Measurements from ENCODE around the gene KLHL24.

- TF ChIP-seq EZH2 (IDR thresholded peaks at IDR 0.05; ENCODE audit: low read depth) = no peak
- TF ChIP-seq, protein P1, sequence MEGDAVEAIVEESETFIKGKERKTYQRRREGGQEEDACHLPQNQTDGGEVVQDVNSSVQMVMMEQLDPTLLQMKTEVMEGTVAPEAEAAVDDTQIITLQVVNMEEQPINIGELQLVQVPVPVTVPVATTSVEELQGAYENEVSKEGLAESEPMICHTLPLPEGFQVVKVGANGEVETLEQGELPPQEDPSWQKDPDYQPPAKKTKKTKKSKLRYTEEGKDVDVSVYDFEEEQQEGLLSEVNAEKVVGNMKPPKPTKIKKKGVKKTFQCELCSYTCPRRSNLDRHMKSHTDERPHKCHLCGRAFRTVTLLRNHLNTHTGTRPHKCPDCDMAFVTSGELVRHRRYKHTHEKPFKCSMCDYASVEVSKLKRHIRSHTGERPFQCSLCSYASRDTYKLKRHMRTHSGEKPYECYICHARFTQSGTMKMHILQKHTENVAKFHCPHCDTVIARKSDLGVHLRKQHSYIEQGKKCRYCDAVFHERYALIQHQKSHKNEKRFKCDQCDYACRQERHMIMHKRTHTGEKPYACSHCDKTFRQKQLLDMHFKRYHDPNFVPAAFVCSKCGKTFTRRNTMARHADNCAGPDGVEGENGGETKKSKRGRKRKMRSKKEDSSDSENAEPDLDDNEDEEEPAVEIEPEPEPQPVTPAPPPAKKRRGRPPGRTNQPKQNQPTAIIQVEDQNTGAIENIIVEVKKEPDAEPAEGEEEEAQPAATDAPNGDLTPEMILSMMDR (conservative IDR thresholded peaks at IDR 0.05) = no peak
These were observed 66.3 kb downstream of the KLHL24 start for GRCh38 chr3:183701744-183702143.
